Uterus (tissue), 4 donors: ENCODE data around the gene KLF16. TPM values are rescaled to one million over a fixed set of nuclear protein-coding genes. Genes with fewer than 3 reads are reported as not detected.

Experiments
- DNase-seq, 2 donors: peaks; one replicate each; pipeline ENCODE4 v3.0.0-alpha.2; 2019 to 2020
- H3K27ac ChIP-seq, 2 donors: fragments of 200-600 bp; sonication (generic); 1 replicate in 1 of 2; 2 replicates in 1 of 2; pipeline ENCODE4 v1.5.1; 2016 to 2018
- H3K27me3 ChIP-seq, 2 donors: fragments of 200-600 bp; sonication (generic); one replicate each; pipeline ENCODE4 v1.5.1; 2018 to 2019; ENCODE audit warnings: control low read depth in 1 of 2
- H3K36me3 ChIP-seq, 2 donors: fragments of 200-600 bp; sonication (generic); one replicate each; pipeline ENCODE4 v1.5.1; 2019; ENCODE audit warnings: control low read depth in 1 of 2
- H3K4me1 ChIP-seq, 2 donors: fragments of 200-600 bp; sonication (generic); one replicate each; pipeline ENCODE4 v1.5.1; 2018 to 2019; ENCODE audit warnings: control low read depth in 1 of 2
- H3K4me3 ChIP-seq, 2 donors: fragments of 200-600 bp; sonication (generic); 1 replicate in 1 of 2; 2 replicates in 1 of 2; pipeline ENCODE4 v1.5.1; 2018 to 2019; ENCODE audit warnings: mild to moderate bottlenecking in 1 of 2
- H3K9me3 ChIP-seq, 2 donors: fragments of 200-600 bp; sonication (generic); one replicate each; pipeline ENCODE4 v1.5.1; 2019; ENCODE audit warnings: control low read depth in 1 of 2
- POLR2A ChIP-seq, 2 donors: fragments of 450-650 bp; IDR thresholded peaks; one replicate each; pipeline ENCODE4 v1.6.1; 2016; ENCODE audit warnings: antibody characterized with exemption in 2 of 2, mild to moderate bottlenecking in 1 of 2, moderate library complexity in 1 of 2
- intact Hi-C: fragments of 100-400 bp; cut with DNase I; formaldehyde crosslinking; loops from one replicate; pipeline ENCODE4 v1.15.1; 2023; ENCODE audit warnings: low total_unique reads
- total RNA-seq, 4 donors: library from RNA; depleted of rRNA in 3 of 4; stranded (reverse); fragments of >200 nt in 3 of 4; gene quantifications; one replicate each; pipeline versions ENCODE4 v1.1.0 to v1.2.4, GENCODE V29; 2014 to 2023
- TF ChIP-seq, protein P1 (sequence below), 4 experiments: fragments of 200-600 bp in 2 of 4; fragments of 450-650 bp in 2 of 4; sonication (generic) in 2 of 4; IDR thresholded peaks; one replicate each; pipeline ENCODE4 v1.5.1; 2016 to 2019; ENCODE audit warnings: antibody characterized with exemption in 4 of 4, mild to moderate bottlenecking in 2 of 4, moderate library complexity in 1 of 4
- donor health status: DM: yes; HTN: yes; CAD: no.

The KLF16 gene
- total RNA-seq, 4 donors from 2014 or later: 0.26 to 17.7 (median 3.9) TPM; not detected in 1

DNA sequence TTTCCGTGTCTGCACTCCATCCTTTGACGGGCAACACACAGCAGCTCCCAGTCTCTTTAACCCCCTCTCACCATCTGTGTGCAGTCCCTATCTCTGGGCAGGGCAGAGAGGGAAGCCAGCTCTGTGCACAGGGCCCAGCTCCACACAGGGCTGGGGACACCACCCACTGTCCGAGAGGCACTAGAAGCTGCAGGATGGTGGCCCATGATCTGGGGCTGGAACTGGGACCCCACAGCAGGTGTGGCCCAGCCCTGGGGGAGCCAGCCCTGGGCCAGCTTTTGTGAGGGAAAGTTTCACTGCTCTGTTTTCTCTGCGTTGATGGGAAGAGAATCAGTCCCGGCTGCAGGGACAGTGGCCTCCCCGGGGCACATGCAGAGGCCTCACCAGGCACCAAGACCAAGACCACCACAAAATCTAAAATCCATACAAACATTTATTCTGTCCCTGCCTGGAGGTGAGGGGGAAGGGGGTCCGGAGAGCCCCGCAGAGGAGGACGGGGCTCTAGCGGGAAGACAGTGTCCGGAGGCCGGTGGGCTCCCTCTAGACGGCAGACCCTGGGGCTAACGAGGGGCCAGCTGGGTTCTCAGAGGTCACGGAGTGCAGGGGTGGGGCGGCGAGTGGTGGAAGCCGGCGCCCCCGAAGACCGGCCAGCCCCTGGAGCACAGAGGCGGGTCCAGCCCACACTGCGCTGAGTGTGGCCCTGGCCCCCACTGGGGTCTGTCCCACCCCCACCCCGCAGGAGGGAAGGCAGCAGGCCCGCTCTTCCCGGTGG, 48.4 kb downstream of the KLF16 start:
- intact Hi-C loops: no loop called here
- no peaks in the 10 kb centered on the region for H3K36me3 ChIP-seq

DNA sequence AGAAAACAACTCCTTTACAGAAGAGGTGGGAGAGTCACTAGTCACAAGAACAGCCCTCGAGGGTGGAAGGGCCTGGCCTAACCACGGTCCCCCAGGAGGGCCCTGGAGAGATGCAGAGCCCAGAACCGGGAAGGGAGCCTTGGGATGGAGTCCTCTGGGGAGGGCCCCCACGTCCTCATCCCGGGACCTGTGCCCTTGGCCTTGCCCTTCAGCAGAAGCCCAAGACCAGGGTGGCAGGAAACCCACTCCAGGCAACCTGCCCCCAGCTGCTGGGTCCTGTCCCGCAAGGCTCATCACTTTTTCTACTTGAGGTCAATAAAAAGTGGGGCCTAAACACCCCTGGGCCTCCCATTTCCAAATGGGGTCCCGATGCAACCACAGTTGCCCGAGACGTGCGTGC, 49.0 kb downstream of the KLF16 start:
- intact Hi-C loops: no loop called here
- Histone ChIP-seq H3K27me3 (no peaks in the 10 kb centered on the region), H3K36me3 (no peaks in the 10 kb centered on the region), H3K4me3 (no peak overlapping the region), H3K9me3 (no peaks in the 10 kb centered on the region), H3K27ac (no peak overlapping the region), H3K4me1 (peaks cover 0 to 16% of the 10 kb centered on the region in 2 donors)
- TF ChIP-seq, protein P1, sequence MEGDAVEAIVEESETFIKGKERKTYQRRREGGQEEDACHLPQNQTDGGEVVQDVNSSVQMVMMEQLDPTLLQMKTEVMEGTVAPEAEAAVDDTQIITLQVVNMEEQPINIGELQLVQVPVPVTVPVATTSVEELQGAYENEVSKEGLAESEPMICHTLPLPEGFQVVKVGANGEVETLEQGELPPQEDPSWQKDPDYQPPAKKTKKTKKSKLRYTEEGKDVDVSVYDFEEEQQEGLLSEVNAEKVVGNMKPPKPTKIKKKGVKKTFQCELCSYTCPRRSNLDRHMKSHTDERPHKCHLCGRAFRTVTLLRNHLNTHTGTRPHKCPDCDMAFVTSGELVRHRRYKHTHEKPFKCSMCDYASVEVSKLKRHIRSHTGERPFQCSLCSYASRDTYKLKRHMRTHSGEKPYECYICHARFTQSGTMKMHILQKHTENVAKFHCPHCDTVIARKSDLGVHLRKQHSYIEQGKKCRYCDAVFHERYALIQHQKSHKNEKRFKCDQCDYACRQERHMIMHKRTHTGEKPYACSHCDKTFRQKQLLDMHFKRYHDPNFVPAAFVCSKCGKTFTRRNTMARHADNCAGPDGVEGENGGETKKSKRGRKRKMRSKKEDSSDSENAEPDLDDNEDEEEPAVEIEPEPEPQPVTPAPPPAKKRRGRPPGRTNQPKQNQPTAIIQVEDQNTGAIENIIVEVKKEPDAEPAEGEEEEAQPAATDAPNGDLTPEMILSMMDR (IDR thresholded peaks at IDR 0.05): no peak
- no peak for TF ChIP-seq POLR2A (IDR thresholded peaks at IDR 0.05)
- DNase-seq: no peak

More for the DNA sequence above, 48.4 kb downstream of the KLF16 start:
- Histone ChIP-seq H3K4me1 (peaks cover 0 to 16% of the 10 kb centered on the region in 2 donors), H3K9me3 (no peaks in the 10 kb centered on the region), H3K27ac (no peak overlapping the region), H3K4me3 (no peak overlapping the region), H3K27me3 (no peaks in the 10 kb centered on the region)
- no peak for TF ChIP-seq POLR2A (IDR thresholded peaks at IDR 0.05)
- TF ChIP-seq, protein P1 (IDR thresholded peaks at IDR 0.05): no peak
- no peak for DNase-seq

DNA sequence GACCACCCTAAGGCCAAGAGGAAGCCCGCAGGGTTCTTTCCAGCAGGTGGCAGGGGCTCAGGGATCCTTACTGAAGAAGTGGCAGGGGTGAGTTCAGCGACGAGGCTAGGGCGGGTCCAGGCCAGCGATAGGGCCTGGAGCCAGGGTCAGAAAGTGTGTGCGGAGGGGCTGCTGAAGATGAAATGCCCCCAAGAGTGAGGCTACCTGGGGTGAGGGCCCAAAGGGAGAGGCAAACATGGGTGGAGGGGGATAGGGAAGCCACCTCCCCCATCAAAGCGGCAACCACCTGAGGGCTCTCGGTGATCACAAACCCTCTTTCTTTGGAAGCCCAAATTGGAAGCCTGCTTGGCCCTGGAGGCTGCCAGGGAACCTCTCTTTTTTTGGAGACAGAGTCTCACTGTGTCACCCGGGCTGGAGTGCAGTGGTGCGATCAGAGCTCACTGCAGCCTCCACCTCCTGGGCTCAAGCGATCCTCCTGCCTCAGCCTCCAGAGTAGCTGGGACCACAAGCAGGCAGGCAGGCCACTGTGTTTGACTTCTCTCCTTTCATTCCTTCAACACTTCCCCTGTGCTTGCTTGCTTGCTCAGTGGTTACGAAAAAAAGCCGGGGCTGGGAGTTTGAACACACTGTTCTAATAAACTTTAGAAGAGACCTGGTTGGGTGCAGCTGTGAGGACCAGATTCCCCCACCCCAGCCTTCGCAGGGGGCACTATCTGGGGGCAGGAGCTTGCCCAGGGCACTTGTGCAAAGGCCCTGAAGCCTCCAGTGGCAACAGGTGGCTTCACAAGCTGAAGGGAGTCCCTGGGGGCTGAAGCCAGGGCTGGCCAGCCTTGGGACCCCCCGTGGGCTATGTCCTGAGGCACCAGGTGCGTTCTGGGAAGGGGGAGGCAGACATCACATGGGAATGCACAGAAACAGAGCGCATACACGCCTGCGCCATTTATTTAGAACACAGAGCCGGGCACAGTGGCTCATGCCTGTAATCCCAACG, 49.9 kb downstream of the KLF16 start:
- H3K9me3 ChIP-seq: no peaks in the 10 kb centered on the region
- DNase-seq: peak in 1 of 2 donors; percentile 13
- H3K4me1 ChIP-seq: peaks cover 0 to 16% of the 10 kb centered on the region in 2 donors
- peak overlapping the region in 1 of 2 donors; percentile 26 for H3K4me3 ChIP-seq
- H3K27ac ChIP-seq: no peak overlapping the region
- no peaks in the 10 kb centered on the region for H3K36me3 ChIP-seq
- intact Hi-C loops: no loop called here
- no peak for TF ChIP-seq POLR2A (IDR thresholded peaks at IDR 0.05)
- TF ChIP-seq, protein P1 (IDR thresholded peaks at IDR 0.05): no peak
- no peaks in the 10 kb centered on the region for H3K27me3 ChIP-seq

DNA sequence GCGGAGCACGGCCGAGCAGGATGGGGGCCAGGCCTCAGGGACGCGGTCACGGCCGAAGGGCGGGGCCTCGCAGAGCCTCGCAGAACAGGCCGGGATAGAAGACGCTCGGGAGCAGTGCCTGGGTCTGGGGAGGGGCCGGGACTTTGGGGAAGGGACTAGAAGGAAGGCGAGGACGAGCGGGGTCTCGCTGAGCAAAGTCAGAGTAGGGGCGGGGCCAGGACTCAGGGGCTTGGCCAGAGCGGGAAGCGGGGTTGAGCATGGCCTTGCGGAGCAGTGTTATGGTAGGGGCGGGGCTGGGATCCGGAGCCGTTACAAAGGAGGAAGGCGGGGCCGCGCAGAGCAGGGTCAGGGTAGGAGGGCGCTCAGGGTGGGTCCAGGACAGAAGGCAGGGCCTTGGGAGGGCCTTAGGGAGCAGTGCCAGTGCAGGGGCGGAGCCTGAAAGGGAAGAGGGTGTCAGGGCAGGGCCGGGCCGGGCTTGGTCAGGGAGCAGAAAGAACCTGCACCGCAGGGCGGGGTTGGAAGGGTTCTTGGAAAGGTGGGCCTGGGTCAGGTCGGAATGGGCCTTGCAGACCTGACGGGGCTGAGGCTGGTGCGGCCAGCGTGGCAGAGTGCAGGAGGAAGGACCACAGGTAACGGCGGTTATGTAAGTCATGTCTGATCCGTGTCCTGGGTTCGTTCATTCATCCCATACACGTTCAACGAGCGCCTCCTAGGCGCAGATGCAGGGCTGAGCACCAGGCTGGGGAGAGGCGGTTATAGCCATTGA, 50.8 kb downstream of the KLF16 start:
- peak; percentile 85 to 91 for DNase-seq
- TF ChIP-seq, protein P1 (IDR thresholded peaks at IDR 0.05): peak; percentile 19 to 50 (median 32)
- TF ChIP-seq POLR2A (IDR thresholded peaks at IDR 0.05): peak in 1 of 2 donors; percentile 35
- intact Hi-C loops: no loop called here
- H3K4me1 ChIP-seq: peaks cover 0 to 16% of the 10 kb centered on the region in 2 donors
- H3K9me3 ChIP-seq: no peaks in the 10 kb centered on the region
- peak overlapping the region; percentile 74 to 77 for H3K27ac ChIP-seq
- H3K27me3 ChIP-seq: no peaks in the 10 kb centered on the region
- H3K36me3 ChIP-seq: no peaks in the 10 kb centered on the region
- peak overlapping the region; percentile 26 to 39 for H3K4me3 ChIP-seq
